ENCODE measurements around the gene AKT3.

Gene AKT3

DNA sequence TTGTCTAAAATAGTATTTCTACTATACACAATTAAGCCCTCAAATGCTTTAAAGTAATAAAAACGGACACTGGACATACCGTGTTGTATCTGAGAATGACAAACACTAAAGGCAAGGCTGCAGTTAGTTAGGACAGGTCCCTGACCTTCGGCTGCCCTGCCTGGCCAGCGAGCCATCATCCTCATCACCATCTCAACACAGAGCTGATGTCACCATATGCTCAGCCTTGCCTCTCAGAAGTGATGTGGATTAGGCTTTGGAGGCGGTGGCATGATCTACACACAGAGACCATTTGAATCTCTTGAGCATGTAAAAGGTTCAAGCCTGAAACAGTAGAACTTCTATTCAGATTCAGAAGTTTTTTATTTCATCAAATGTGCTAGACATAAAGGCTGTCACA is 349.5 kb downstream of the AKT3 start:
- no peaks in the 10 kb centered on the region for H3K79me2 ChIP-seq (ENCODE audit: low read length)
- no peaks in the 10 kb centered on the region for H3K27me3 ChIP-seq (replicated peaks; ENCODE audit: insufficient read depth, low read length)

DNA sequence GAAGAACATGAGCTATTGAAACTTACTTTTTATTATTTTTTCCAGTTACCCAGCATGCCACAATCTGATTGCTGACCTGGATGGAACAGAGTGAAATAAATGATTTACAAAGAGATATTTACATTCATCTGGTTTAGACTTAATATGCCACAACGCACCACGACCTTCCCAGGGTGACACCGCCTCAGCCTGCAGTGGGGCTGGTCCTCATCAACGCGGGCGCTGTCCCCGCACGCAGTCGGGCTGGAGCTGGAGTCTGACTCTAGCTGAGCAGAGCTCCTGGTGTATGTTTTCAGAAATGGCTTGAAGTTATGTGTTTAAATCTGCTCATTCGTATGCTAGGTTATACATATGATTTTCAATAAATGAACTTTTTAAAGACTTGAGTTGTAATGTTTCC is 350.3 kb downstream of the AKT3 start:
- H2AFZ ChIP-seq (ENCODE audit: low read length): no peak overlapping the region
- no peaks in the 10 kb centered on the region for H4K20me1 ChIP-seq (ENCODE audit: insufficient read depth, low read length)
- H3K4me2 ChIP-seq (ENCODE audit: low read depth, low read length): no peak overlapping the region
- H3K27me3 ChIP-seq (replicated peaks; ENCODE audit: insufficient read depth, low read length): no peaks in the 10 kb centered on the region
- TF ChIP-seq EZH2 (optimal IDR thresholded peaks at IDR 0.05; ENCODE audit: low read depth, low read length): no peak
- TF ChIP-seq EZH2phosphoT487 (IDR thresholded peaks at IDR 0.05; ENCODE audit: low read length): no peak
- TF ChIP-seq, protein P1, sequence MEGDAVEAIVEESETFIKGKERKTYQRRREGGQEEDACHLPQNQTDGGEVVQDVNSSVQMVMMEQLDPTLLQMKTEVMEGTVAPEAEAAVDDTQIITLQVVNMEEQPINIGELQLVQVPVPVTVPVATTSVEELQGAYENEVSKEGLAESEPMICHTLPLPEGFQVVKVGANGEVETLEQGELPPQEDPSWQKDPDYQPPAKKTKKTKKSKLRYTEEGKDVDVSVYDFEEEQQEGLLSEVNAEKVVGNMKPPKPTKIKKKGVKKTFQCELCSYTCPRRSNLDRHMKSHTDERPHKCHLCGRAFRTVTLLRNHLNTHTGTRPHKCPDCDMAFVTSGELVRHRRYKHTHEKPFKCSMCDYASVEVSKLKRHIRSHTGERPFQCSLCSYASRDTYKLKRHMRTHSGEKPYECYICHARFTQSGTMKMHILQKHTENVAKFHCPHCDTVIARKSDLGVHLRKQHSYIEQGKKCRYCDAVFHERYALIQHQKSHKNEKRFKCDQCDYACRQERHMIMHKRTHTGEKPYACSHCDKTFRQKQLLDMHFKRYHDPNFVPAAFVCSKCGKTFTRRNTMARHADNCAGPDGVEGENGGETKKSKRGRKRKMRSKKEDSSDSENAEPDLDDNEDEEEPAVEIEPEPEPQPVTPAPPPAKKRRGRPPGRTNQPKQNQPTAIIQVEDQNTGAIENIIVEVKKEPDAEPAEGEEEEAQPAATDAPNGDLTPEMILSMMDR (IDR thresholded peaks at IDR 0.05; ENCODE audit: low read length): no peak
- peaks cover 5% of the 10 kb centered on the region; the same call in 1 of the 2 replicates for H3K4me1 ChIP-seq (ENCODE audit: low read length)
- H3K9me3 ChIP-seq (replicated peaks; ENCODE audit: insufficient read depth, low read length): no peaks in the 10 kb centered on the region
- H3K79me2 ChIP-seq (ENCODE audit: low read length): no peaks in the 10 kb centered on the region
- H3K27ac ChIP-seq (ENCODE audit: low read length): no peak overlapping the region
- no peak overlapping the region for H3K9ac ChIP-seq (ENCODE audit: low read length)
- H3F3A ChIP-seq (ENCODE audit: insufficient read depth, low read length): no peaks in the 10 kb centered on the region
- H3K9me2 ChIP-seq (replicated peaks; ENCODE audit: insufficient read depth, low read length): no peaks in the 10 kb centered on the region
- H3K36me3 ChIP-seq (replicated peaks; ENCODE audit: insufficient read depth, low read length): no peaks in the 10 kb centered on the region
- no peak overlapping the region for H3K4me3 ChIP-seq (ENCODE audit: low read length)
- DNase-seq: no peak

More for the DNA sequence above, 349.5 kb downstream of the AKT3 start:
- no peak for DNase-seq
- Histone ChIP-seq H3K9ac (ENCODE audit: low read length) (no peak overlapping the region), H3K4me3 (ENCODE audit: low read length) (no peak overlapping the region), H3K9me3 (replicated peaks; ENCODE audit: insufficient read depth, low read length) (no peaks in the 10 kb centered on the region), H3K4me2 (ENCODE audit: low read depth, low read length) (no peak overlapping the region), H3K27ac (ENCODE audit: low read length) (no peak overlapping the region), H3K4me1 (ENCODE audit: low read length) (peaks cover 5% of the 10 kb centered on the region; the same call in 1 of the 2 replicates), H3K36me3 (replicated peaks; ENCODE audit: insufficient read depth, low read length) (no peaks in the 10 kb centered on the region), H3F3A (ENCODE audit: insufficient read depth, low read length) (no peaks in the 10 kb centered on the region), H3K9me2 (replicated peaks; ENCODE audit: insufficient read depth, low read length) (no peaks in the 10 kb centered on the region), H4K20me1 (ENCODE audit: insufficient read depth, low read length) (no peaks in the 10 kb centered on the region), H2AFZ (ENCODE audit: low read length) (no peak overlapping the region)
- TF ChIP-seq, protein P1 (IDR thresholded peaks at IDR 0.05; ENCODE audit: low read length): no peak
- TF ChIP-seq EZH2 (optimal IDR thresholded peaks at IDR 0.05; ENCODE audit: low read depth, low read length) (no peak), EZH2phosphoT487 (IDR thresholded peaks at IDR 0.05; ENCODE audit: low read length) (no peak)

DNA sequence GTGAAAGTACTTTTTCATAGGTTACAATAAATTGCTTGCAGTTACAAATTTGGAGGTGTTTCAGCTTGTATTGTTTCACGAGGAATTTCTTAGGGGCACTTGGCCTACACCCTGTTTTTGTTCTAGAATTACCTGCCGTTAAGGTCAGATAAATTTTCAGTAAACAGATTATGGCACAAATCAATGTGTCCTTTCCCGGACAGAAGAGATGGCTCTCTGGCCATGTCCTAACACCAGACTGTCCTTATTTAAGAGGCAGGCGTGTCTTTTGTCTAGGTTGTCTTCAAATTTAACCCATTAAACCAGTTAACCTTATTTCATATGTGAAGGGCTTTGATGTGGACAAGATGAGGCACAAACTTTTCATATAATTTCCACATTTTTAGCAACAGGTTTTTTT is 350.8 kb downstream of the AKT3 start:
- no peaks in the 10 kb centered on the region for H3K9me2 ChIP-seq (replicated peaks; ENCODE audit: insufficient read depth, low read length)
- no peaks in the 10 kb centered on the region for H3K79me2 ChIP-seq (ENCODE audit: low read length)
- no peak overlapping the region for H3K9ac ChIP-seq (ENCODE audit: low read length)
- H2AFZ ChIP-seq (ENCODE audit: low read length): no peak overlapping the region
- H3K36me3 ChIP-seq (replicated peaks; ENCODE audit: insufficient read depth, low read length): no peaks in the 10 kb centered on the region
- H3F3A ChIP-seq (ENCODE audit: insufficient read depth, low read length): no peaks in the 10 kb centered on the region
- TF ChIP-seq EZH2phosphoT487 (IDR thresholded peaks at IDR 0.05; ENCODE audit: low read length): no peak
- no peak for TF ChIP-seq EZH2 (optimal IDR thresholded peaks at IDR 0.05; ENCODE audit: low read depth, low read length)
- TF ChIP-seq, protein P1 (IDR thresholded peaks at IDR 0.05; ENCODE audit: low read length): no peak
- H3K9me3 ChIP-seq (replicated peaks; ENCODE audit: insufficient read depth, low read length): no peaks in the 10 kb centered on the region
- H3K27me3 ChIP-seq (replicated peaks; ENCODE audit: insufficient read depth, low read length): no peaks in the 10 kb centered on the region
- no peak overlapping the region for H3K4me2 ChIP-seq (ENCODE audit: low read depth, low read length)
- no peak overlapping the region for H3K27ac ChIP-seq (ENCODE audit: low read length)
- no peak overlapping the region for H3K4me3 ChIP-seq (ENCODE audit: low read length)
- no peak for DNase-seq
- H3K4me1 ChIP-seq (ENCODE audit: low read length): peaks cover 5% of the 10 kb centered on the region; the same call in 1 of the 2 replicates
- no peaks in the 10 kb centered on the region for H4K20me1 ChIP-seq (ENCODE audit: insufficient read depth, low read length)

Measured in MM.1S (cell line).